Small intestine (tissue), 7 donors: ENCODE measurements around the gene MDGA2. TPM values are rescaled to one million over a fixed set of nuclear protein-coding genes. Genes with fewer than 3 reads are reported as not detected.
"Not testable (repeated sequence)": the region's sequence is repeated elsewhere in the genome, so short reads cannot be mapped to it uniquely, and the experiment has no call there.

Experiments used
- DNase-seq, 2 donors: peaks; one replicate each; pipeline versions ENCODE4 v3.0.0 to v3.0.0-alpha.2; 2013
- FAIRE-seq: peaks from 2 replicates; lab custom pipeline; 2012; peaks lifted over from hg19 to GRCh38; lab: Jason Lieb, UNC
- H3K27ac ChIP-seq, 3 donors: one replicate each; pipeline ENCODE4 v1.5.1; 2013; ENCODE audit warnings: low read length in 2 of 3, mild to moderate bottlenecking in 2 of 3, control low read depth in 1 of 3, inconsistent platforms in 1 of 3, low read depth in 1 of 3, moderate library complexity in 1 of 3
- H3K27me3 ChIP-seq, 3 donors: one replicate each; pipeline ENCODE4 v1.6.1; 2013; ENCODE audit warnings: low read length in 3 of 3, inconsistent platforms in 1 of 3; ENCODE audit not compliant: control insufficient read depth in 3 of 3, insufficient read depth in 3 of 3
- H3K36me3 ChIP-seq, 3 donors: one replicate each; pipeline ENCODE4 v1.6.1; 2013; ENCODE audit warnings: low read length in 3 of 3, inconsistent platforms in 1 of 3, low read depth in 1 of 3, mild to moderate bottlenecking in 1 of 3, moderate library complexity in 1 of 3; ENCODE audit not compliant: control insufficient read depth in 3 of 3, insufficient read depth in 2 of 3
- H3K4me1 ChIP-seq, 3 donors: one replicate each; pipeline ENCODE4 v1.6.1; 2013; ENCODE audit warnings: low read length in 2 of 3, inconsistent platforms in 1 of 3, low read depth in 1 of 3, mild to moderate bottlenecking in 1 of 3, moderate library complexity in 1 of 3; ENCODE audit not compliant: control insufficient read depth in 3 of 3, insufficient read depth in 2 of 3
- H3K4me3 ChIP-seq, 3 donors: one replicate each; pipeline ENCODE4 v1.5.1; 2013; ENCODE audit warnings: low read length in 3 of 3, control low read depth in 1 of 3, inconsistent platforms in 1 of 3, low read depth in 1 of 3, mild to moderate bottlenecking in 1 of 3, moderate library complexity in 1 of 3
- H3K9me3 ChIP-seq, 2 donors: one replicate each; pipeline ENCODE4 v1.6.1; 2013; ENCODE audit warnings: low read depth in 1 of 2, low read length in 1 of 2; ENCODE audit not compliant: control insufficient read depth in 2 of 2, insufficient read depth in 1 of 2
- WGBS, 3 donors: extraction: QIAGEN DNeasy Blood & Tissue Kit; methylation state at CpG; one replicate each; pipeline ENCODE4 v1.1.7; 2013; 5-methylcytosine and 5-hydroxymethylcytosine counted together
- polyA plus RNA-seq, 4 donors: library from polyadenylated mRNA; stranded (reverse) in 3 of 4; unstranded in 1 of 4; fragments of 200-250 nt in 3 of 4; fragments of 120-200 nt in 1 of 4; gene quantifications; one replicate each; pipeline versions ENCODE4 v1.2.1 to v1.2.3, GENCODE V29; 2013
- donor health status: healthy with polysubstance abuse.
- donor health status: control.
- donor health status: control.
- donor health status: Bipolar disorder and iron deficiency.
- donor health status: healthy.

MDGA2 gene
- polyA plus RNA-seq, 4 donors: 0.01 to 0.06 TPM; not detected in 2

GRCh38 chr14:47657143-47657542 lies 18.3 kb downstream of the MDGA2 start:
- 78 to 88% (median 86%) methylated on average over 3 of the region's 3 CpGs for WGBS, 3 donors
- FAIRE-seq (no peak), DNase-seq (no peak)
- Histone ChIP-seq H3K9me3 (no peaks in the 10 kb centered on the region), H3K36me3 (no peaks in the 10 kb centered on the region), H3K27me3 (no peaks in the 10 kb centered on the region), H3K4me1 (no peaks in the 10 kb centered on the region), H3K4me3 (no peak overlapping the region), H3K27ac (no peak overlapping the region)

GRCh38 chr14:47651337-47651736 lies 24.1 kb downstream of the MDGA2 start:
- DNase-seq (no peak), FAIRE-seq (no peak)
- no peaks in the 10 kb centered on the region for H3K27me3 ChIP-seq
- H3K9me3 ChIP-seq: no peaks in the 10 kb centered on the region
- H3K27ac ChIP-seq: no peak overlapping the region
- H3K4me3 ChIP-seq: no peak overlapping the region
- H3K4me1 ChIP-seq: no peaks in the 10 kb centered on the region
- WGBS, 3 donors: 85 to 89% (median 85%) methylated on average over 5 of the region's 5 CpGs
- no peaks in the 10 kb centered on the region for H3K36me3 ChIP-seq

DNA sequence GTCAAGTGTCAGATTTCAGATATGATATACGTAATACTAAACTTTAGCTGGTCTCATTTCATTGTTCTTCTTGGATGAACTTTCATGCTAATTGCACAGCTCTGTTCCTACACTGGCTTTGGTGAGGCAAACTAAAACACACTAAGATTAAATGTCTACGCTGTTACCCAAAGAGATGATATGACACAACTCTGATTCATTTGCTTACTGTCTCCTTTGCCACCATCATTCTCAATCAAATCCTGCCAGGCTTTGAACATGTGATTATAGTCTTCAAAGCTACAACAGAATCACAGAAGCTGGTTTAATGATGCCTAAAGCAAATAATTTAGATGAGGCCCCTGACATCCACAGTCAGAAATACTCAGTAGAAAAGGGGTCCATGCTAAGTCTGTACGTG lies 37.7 kb downstream of the MDGA2 start:
- FAIRE-seq (no peak), DNase-seq (no peak)
- H3K27me3 ChIP-seq: no peaks in the 10 kb centered on the region
- H3K36me3 ChIP-seq: no peaks in the 10 kb centered on the region
- H3K4me3 ChIP-seq: no peak overlapping the region
- 81 to 85% (median 82%) methylated on average over 3 of the region's 3 CpGs for WGBS, 3 donors
- H3K27ac ChIP-seq: no peak overlapping the region
- no peaks in the 10 kb centered on the region for H3K9me3 ChIP-seq
- H3K4me1 ChIP-seq: no peaks in the 10 kb centered on the region

- Histone ChIP-seq H3K27ac (no peak overlapping the region), H3K27me3 (no peaks in the 10 kb centered on the region), H3K9me3 (peaks cover 1 to 7% of the 10 kb centered on the region in 2 donors), H3K4me3 (no peak overlapping the region), H3K36me3 (no peaks in the 10 kb centered on the region), H3K4me1 (no peaks in the 10 kb centered on the region)
- 92 to 93% (median 93%) methylated on average over 51 of the region's 51 CpGs for WGBS, 3 donors
- DNase-seq (no peak), FAIRE-seq (no peak)
Measured at GRCh38 chr14:47626151-47627035, 49.0 kb downstream of the MDGA2 start.

DNA sequence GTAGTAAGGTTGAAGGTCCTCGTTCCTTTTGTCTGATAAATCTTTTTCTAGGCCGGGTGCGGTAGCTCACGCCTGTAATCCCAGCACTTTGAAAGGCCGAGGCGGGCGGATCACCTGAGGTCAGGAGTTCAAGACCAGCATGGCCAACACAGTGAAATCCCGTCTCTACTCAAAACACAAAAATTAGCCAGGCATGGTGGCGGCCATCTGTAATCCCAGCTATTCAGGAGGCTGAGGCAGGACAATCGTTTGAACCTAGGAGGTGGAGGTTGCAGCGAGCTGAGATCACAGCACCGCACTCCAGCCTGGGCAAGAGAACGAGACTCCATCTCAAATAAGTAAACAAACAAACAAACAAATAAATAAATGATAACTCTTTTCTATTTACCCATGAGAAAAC lies 51.3 kb downstream of the MDGA2 start:
- not testable (repeated sequence) for H3K27me3 ChIP-seq, H3K4me1 ChIP-seq, H3K27ac ChIP-seq, FAIRE-seq, H3K4me3 ChIP-seq, DNase-seq, H3K36me3 ChIP-seq, H3K9me3 ChIP-seq
- WGBS, 3 donors: 85 to 88% (median 87%) methylated on average over 13 of the region's 13 CpGs

GRCh38 chr14:47619392-47619791 lies 56.0 kb downstream of the MDGA2 start:
- FAIRE-seq: no peak
- 57 to 69% (median 59%) methylated on average over 3 of the region's 3 CpGs for WGBS, 3 donors
- Histone ChIP-seq H3K4me1 (no peaks in the 10 kb centered on the region), H3K9me3 (no peaks in the 10 kb centered on the region), H3K27ac (no peak overlapping the region), H3K27me3 (no peaks in the 10 kb centered on the region), H3K36me3 (no peaks in the 10 kb centered on the region), H3K4me3 (no peak overlapping the region)
- DNase-seq: no peak

DNA sequence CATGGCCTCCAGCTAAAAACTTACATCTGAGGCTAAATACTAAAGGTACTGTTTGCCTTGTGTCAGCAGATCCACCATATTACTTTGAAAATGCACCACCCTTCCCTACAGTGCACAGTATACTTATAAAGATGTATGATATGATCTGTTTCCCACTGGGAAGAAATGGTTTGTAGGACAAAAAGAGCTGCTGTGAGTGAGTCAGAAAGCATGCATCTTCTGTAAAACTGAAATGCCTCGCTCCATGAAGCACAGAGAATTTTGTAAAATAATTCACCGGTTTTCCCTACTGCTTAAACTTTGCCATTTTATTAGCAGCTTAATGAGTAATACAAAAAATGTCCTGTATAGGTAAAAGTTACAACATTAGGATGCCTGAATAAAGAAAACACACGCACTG lies 68.8 kb downstream of the MDGA2 start:
- Histone ChIP-seq H3K4me1 (no peaks in the 10 kb centered on the region), H3K27me3 (no peaks in the 10 kb centered on the region), H3K9me3 (no peaks in the 10 kb centered on the region), H3K36me3 (no peaks in the 10 kb centered on the region), H3K4me3 (no peak overlapping the region), H3K27ac (no peak overlapping the region)
- FAIRE-seq (no peak), DNase-seq (no peak)
- WGBS, 3 donors: 88 to 91% (median 90%) methylated on average over 3 of the region's 3 CpGs

GRCh38 chr14:47596860-47597259 lies 78.5 kb downstream of the MDGA2 start:
- 71 to 84% (median 80%) methylated on average over 2 of the region's 2 CpGs for WGBS, 3 donors
- no peaks in the 10 kb centered on the region for H3K36me3 ChIP-seq
- no peak overlapping the region for H3K4me3 ChIP-seq
- H3K27me3 ChIP-seq: no peaks in the 10 kb centered on the region
- no peaks in the 10 kb centered on the region for H3K9me3 ChIP-seq
- no peak for DNase-seq
- no peak for FAIRE-seq
- no peak overlapping the region for H3K27ac ChIP-seq
- H3K4me1 ChIP-seq: no peaks in the 10 kb centered on the region
